HepG2 (cell line): ENCODE results near the gene ZNFX1. TPM values are rescaled to one million over a fixed set of nuclear protein-coding genes. Genes with fewer than 3 reads are reported as not detected.

ENCODE experiments used
- FOXA1 ChIP-seq, 2 experiments: fragments of 450-650 bp in 1 of 2; sonication (generic) in 1 of 2; formaldehyde crosslinking in 1 of 2; IDR thresholded peaks; 2 replicates each; pipeline versions ENCODE4 v1.4.0 to v1.6.1; 2016 to 2020; ENCODE audit warnings: missing genetic modification reagents in 1 of 2
- HNRNPK ChIP-seq: fragments of 200-400 bp; formaldehyde crosslinking; IDR thresholded peaks from 2 replicates; pipeline ENCODE4 v1.6.1; 2018; ENCODE audit warnings: low read length, low read depth, moderate library complexity, mild to moderate bottlenecking; ENCODE audit not compliant: poor library complexity, severe bottlenecking
- RARG ChIP-seq: sonication (generic); formaldehyde crosslinking; IDR thresholded peaks from 2 replicates; pipeline ENCODE4 v1.4.0; 2020; ENCODE audit warnings: low read depth, mild to moderate bottlenecking, missing genetic modification reagents
- SIN3B ChIP-seq: fragments of 150-350 bp; IDR thresholded peaks from 2 replicates; pipeline ENCODE4 v1.6.1; 2014; ENCODE audit warnings: low read length
- TSC22D2 ChIP-seq: sonication (generic); formaldehyde crosslinking; IDR thresholded peaks from 2 replicates; pipeline ENCODE4 v1.5.1; 2020; ENCODE audit warnings: missing genetic modification reagents, mild to moderate bottlenecking, borderline replicate concordance
- ZFP36L1 ChIP-seq: sonication (generic); formaldehyde crosslinking; IDR thresholded peaks from 2 replicates; pipeline ENCODE4 v1.8.0; 2022; ENCODE audit warnings: mild to moderate bottlenecking, missing genetic modification reagents, moderate library complexity
- ZKSCAN8 ChIP-seq: IDR thresholded peaks from 2 replicates; pipeline ENCODE4 v1.6.1; 2016; ENCODE audit warnings: borderline replicate concordance, missing genetic modification reagents, missing compliant biosample characterization
- ZNF343 ChIP-seq: sonication (generic); formaldehyde crosslinking; IDR thresholded peaks from 2 replicates; pipeline ENCODE4 v1.4.0; 2020; ENCODE audit warnings: mild to moderate bottlenecking, missing genetic modification reagents
- polyA plus RNA-seq, 8 experiments: library from polyadenylated mRNA; depleted of rRNA in 3 of 8; stranded (reverse) in 7 of 8; unstranded in 1 of 8; fragments of >200 nt; fragmentation: Illumina TruSeq in 4 of 8; extraction: Trizol in 4 of 8; gene quantifications; 2 replicates each; pipeline versions ENCODE4 v1.2.1 to v1.2.3, GENCODE V29; 2011 to 2016; ENCODE audit warnings: low read depth in 4 of 8, missing spikeins in 1 of 8, mixed read lengths in 1 of 8; ENCODE audit not compliant: insufficient read depth in 1 of 8
- total RNA-seq, 5 experiments: library from RNA; depleted of rRNA; stranded (reverse); fragments of >200 nt; fragmentation: Illumina TruSeq; extraction: Trizol; gene quantifications; 2 replicates each; pipeline ENCODE4 v1.2.3, GENCODE V29; 2016; ENCODE audit warnings: low read depth in 1 of 5
- TF ChIP-seq, protein P1 (sequence below): sonication (generic); formaldehyde crosslinking; IDR thresholded peaks from 2 replicates; pipeline ENCODE4 v1.5.0; 2020; ENCODE audit warnings: missing genetic modification reagents
- TF ChIP-seq, protein P2 (sequence below): sonication (generic); formaldehyde crosslinking; IDR thresholded peaks from 2 replicates; pipeline ENCODE4 v1.5.1; 2020; ENCODE audit warnings: mild to moderate bottlenecking, missing genetic modification reagents, borderline replicate concordance
- TF ChIP-seq, protein P3 (sequence below): sonication (generic); formaldehyde crosslinking; IDR thresholded peaks from 2 replicates; pipeline ENCODE4 v1.8.1; 2022; ENCODE audit warnings: mild to moderate bottlenecking, missing genetic modification reagents
- TF ChIP-seq, protein P4 (sequence below): sonication (generic); formaldehyde crosslinking; IDR thresholded peaks from 2 replicates; pipeline ENCODE4 v1.9.0; 2021; ENCODE audit warnings: missing genetic modification reagents, borderline replicate concordance

Gene ZNFX1
- total and polyA plus RNA-seq, 2 of the 13 experiments (the other 11 are each of a cell fraction or from before 2014, with no cell fraction given), result 2.9 to 11.1 TPM

DNA sequence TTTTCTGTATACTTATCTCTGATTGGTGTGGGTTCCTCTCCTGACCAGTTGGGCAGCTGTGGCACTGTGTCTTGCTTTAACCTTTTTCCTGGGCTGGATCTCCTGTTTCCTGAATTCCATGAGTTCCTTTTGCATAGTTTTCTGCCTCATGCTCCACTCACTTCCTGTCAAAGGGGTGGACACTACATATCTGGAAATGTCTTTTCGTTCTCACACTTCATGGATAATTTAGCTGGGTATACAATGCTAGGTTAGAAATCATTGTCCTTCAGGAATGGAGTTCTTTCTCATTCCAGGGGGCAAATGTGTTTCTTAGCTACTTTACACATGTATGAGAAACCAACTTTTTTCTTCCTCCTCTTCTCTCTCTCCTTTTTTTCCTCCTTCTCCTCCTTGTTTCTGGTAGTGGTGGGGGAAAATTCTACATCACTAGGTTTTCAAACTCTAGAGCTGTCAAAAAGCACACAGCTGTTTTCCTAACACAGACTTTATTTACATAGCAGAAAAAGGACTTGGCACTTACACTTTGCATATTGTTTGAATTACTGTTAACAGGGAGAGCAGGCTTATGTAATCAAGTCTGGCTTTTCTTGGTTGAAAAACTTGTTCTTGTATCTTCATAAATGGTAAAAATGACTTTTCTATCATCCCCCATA is 67.6 kb downstream of the ZNFX1 start (continued):
- TF ChIP-seq, protein P1, sequence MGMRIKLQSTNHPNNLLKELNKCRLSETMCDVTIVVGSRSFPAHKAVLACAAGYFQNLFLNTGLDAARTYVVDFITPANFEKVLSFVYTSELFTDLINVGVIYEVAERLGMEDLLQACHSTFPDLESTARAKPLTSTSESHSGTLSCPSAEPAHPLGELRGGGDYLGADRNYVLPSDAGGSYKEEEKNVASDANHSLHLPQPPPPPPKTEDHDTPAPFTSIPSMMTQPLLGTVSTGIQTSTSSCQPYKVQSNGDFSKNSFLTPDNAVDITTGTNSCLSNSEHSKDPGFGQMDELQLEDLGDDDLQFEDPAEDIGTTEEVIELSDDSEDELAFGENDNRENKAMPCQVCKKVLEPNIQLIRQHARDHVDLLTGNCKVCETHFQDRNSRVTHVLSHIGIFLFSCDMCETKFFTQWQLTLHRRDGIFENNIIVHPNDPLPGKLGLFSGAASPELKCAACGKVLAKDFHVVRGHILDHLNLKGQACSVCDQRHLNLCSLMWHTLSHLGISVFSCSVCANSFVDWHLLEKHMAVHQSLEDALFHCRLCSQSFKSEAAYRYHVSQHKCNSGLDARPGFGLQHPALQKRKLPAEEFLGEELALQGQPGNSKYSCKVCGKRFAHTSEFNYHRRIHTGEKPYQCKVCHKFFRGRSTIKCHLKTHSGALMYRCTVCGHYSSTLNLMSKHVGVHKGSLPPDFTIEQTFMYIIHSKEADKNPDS (CRISPR knock-in tag), result no peak
- TF ChIP-seq SIN3B (no peak), RARG (no peak), TSC22D2 (no peak), ZFP36L1 (no peak), FOXA1 (IDR thresholded peaks at IDR 0.05) (no peak), FOXA1 (CRISPR knock-in tag; IDR thresholded peaks at IDR 0.05) (peak; percentile 50; the same call in 1 of the 2 replicates), HNRNPK (peak; percentile 7), ZKSCAN8 (CRISPR knock-in tag) (no peak), ZNF343 (no peak)
- TF ChIP-seq, protein P2, sequence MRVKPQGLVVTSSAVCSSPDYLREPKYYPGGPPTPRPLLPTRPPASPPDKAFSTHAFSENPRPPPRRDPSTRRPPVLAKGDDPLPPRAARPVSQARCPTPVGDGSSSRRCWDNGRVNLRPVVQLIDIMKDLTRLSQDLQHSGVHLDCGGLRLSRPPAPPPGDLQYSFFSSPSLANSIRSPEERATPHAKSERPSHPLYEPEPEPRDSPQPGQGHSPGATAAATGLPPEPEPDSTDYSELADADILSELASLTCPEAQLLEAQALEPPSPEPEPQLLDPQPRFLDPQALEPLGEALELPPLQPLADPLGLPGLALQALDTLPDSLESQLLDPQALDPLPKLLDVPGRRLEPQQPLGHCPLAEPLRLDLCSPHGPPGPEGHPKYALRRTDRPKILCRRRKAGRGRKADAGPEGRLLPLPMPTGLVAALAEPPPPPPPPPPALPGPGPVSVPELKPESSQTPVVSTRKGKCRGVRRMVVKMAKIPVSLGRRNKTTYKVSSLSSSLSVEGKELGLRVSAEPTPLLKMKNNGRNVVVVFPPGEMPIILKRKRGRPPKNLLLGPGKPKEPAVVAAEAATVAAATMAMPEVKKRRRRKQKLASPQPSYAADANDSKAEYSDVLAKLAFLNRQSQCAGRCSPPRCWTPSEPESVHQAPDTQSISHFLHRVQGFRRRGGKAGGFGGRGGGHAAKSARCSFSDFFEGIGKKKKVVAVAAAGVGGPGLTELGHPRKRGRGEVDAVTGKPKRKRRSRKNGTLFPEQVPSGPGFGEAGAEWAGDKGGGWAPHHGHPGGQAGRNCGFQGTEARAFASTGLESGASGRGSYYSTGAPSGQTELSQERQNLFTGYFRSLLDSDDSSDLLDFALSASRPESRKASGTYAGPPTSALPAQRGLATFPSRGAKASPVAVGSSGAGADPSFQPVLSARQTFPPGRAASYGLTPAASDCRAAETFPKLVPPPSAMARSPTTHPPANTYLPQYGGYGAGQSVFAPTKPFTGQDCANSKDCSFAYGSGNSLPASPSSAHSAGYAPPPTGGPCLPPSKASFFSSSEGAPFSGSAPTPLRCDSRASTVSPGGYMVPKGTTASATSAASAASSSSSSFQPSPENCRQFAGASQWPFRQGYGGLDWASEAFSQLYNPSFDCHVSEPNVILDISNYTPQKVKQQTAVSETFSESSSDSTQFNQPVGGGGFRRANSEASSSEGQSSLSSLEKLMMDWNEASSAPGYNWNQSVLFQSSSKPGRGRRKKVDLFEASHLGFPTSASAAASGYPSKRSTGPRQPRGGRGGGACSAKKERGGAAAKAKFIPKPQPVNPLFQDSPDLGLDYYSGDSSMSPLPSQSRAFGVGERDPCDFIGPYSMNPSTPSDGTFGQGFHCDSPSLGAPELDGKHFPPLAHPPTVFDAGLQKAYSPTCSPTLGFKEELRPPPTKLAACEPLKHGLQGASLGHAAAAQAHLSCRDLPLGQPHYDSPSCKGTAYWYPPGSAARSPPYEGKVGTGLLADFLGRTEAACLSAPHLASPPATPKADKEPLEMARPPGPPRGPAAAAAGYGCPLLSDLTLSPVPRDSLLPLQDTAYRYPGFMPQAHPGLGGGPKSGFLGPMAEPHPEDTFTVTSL (CRISPR knock-in tag), result peak; percentile 44; the same call in 1 of the 2 replicates
- TF ChIP-seq, protein P3, sequence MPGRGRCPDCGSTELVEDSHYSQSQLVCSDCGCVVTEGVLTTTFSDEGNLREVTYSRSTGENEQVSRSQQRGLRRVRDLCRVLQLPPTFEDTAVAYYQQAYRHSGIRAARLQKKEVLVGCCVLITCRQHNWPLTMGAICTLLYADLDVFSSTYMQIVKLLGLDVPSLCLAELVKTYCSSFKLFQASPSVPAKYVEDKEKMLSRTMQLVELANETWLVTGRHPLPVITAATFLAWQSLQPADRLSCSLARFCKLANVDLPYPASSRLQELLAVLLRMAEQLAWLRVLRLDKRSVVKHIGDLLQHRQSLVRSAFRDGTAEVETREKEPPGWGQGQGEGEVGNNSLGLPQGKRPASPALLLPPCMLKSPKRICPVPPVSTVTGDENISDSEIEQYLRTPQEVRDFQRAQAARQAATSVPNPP (CRISPR knock-in tag), result no peak
- TF ChIP-seq, protein P4, sequence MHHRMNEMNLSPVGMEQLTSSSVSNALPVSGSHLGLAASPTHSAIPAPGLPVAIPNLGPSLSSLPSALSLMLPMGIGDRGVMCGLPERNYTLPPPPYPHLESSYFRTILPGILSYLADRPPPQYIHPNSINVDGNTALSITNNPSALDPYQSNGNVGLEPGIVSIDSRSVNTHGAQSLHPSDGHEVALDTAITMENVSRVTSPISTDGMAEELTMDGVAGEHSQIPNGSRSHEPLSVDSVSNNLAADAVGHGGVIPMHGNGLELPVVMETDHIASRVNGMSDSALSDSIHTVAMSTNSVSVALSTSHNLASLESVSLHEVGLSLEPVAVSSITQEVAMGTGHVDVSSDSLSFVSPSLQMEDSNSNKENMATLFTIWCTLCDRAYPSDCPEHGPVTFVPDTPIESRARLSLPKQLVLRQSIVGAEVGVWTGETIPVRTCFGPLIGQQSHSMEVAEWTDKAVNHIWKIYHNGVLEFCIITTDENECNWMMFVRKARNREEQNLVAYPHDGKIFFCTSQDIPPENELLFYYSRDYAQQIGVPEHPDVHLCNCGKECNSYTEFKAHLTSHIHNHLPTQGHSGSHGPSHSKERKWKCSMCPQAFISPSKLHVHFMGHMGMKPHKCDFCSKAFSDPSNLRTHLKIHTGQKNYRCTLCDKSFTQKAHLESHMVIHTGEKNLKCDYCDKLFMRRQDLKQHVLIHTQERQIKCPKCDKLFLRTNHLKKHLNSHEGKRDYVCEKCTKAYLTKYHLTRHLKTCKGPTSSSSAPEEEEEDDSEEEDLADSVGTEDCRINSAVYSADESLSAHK (CRISPR knock-in tag), result no peak
